ENCODE measurements around the gene CDKN2AIPNL.
"Not testable (repeated sequence)": the region's sequence is repeated elsewhere in the genome, so short reads cannot be mapped to it uniquely, and the experiment has no call there.

Gene CDKN2AIPNL

DNA sequence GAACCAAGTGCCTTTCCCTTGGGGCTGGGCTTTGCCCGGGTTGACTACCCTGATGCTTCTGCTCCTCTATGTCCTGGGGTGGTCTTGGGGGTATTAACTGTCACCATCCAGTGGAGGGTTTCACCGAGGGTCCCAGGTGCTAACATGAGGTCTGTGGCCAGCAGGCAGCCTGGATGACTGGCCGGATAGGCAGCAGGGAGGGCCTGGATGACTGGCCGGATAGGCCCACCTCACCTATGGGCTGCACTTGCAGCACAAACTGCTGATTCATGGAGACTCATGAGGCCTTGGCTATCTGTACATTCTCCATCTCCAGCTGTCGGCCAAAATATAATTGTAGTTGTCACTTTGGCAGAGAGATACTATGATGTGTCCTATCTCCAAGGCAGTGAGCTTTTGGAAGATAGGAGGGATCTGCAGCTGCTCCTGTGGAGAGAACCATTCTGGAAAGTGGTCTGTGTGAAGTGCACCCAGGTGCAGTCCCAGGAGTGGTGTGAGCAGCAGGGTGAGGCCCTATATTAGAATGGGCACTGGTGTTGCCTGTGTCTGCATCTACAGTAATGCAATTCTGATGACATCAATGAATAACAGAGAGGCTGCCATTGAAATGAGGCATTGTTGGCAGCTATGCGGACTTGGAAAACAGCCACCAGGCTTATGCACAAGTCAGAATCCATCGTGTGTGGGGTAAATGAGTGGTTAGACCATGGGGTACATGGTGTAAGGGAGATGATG lies 26.3 kb upstream of the CDKN2AIPNL start:
- DNase-seq: no peak

DNA sequence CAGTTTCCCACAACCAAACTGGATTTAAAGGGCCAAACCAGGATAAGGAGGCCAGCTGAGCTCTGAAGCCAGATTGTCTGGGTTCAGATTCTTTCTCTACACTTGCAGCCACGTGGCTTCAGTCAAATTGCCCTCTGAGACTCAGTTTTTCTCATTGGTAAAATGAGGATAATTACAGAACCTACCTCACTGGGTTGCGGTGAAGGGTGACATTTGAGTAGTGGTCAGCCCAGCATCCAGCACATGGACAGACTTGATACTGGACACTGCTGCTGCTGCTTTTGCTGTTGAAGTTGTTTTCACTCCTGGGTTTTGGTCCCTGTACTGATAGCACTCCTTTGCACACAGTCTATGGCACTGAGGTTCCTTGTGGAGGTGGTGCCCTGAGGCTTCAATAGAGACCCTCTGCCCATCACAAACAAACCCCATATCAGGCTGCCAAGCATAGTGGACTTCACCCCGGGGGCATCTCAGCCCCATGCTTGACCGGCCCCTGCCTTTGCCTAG lies 25.7 kb upstream of the CDKN2AIPNL start:
- DNase-seq: peak; percentile 34

DNA sequence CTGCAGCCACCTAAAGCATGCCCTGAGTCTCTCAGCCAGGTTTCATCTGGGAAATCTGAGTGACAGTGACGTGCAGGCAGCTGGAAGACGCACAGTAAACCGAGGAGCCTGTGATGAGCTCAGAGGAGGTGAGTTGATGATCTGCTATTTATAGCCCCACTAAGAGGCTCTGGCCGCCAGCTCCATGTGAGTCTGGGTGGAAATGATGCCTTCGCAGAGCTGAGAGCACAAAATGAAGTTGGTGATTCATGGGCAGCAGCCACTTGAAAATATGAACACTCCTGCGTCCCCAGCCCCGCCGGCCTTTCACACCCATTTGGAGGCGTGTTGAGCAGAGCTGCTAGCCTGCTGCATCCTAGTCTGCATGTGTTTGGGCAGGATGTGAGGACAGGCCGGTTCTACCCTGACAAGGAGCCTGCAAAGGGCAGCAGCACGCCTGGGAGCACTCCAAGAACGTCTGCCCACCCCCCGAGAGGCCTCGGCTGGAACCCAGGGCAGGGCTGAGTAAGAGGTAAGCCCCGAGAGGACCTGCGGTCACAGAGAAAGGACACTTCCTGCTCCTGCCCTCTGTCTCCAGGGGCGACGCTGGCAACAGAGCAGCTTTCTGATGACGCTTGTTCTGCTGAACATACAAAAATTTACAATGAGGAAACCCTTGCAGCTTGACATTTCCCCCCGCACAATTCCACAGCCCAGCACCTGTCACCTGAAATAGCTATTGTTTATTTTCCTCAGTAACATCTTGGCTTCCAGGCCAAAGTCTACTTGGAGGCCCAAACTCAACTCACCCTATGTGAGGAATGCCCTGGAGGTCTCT lies 25.1 kb upstream of the CDKN2AIPNL start:
- DNase-seq: peak; percentile 80

DNA sequence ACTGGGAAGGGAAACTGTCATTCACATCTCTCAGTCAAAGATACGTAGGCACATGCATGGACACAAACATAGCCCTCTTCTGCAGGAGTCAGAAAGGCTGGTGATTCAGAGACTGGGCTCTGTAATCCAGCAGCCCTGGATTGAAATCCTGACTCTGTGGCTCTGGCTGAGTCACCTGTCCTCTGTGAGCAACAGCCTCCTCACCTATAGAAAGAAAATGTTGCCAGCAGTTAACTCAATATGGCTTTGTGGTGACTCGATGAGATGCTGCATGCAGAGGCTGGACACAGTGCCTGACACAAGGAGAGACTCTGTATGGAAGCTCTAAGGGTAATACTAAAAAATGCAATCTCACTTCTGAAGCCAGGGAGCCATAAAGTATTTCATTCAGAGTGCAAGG lies 23.9 kb upstream of the CDKN2AIPNL start:
- no peak for DNase-seq

DNA sequence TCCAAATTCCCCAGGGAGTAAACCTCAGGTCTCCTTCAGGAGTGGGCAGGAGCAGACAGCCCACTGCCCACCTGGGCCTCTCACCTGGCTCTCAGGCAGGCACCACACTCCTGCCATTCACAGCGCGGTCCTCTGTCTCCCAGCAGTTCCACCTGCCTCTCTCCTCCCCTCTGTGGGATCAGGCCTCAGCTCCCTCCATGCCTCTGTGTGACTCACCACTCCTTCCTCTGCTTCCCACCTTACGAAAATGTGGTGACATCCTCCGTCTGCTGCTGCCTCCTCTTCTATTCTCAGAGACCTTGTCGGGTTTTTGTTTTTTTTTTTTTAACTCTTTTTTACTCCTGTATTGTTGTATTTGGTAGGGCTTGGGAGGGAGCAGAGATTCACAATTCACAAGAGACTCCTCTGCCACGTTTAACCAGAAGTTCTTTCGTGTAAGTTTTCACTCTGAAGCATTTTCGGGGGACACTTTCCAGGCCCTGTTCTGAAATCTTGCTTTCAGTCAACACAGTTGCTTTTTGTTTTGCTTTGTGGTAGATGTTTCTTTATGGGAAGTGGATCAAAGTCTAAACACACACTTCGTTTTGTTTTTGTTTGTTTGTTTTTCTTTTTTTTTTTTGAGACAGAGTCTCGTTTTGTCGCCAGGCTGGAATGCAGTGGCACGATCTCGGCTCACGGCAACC lies 21.1 kb upstream of the CDKN2AIPNL start:
- DNase-seq: no peak

DNA sequence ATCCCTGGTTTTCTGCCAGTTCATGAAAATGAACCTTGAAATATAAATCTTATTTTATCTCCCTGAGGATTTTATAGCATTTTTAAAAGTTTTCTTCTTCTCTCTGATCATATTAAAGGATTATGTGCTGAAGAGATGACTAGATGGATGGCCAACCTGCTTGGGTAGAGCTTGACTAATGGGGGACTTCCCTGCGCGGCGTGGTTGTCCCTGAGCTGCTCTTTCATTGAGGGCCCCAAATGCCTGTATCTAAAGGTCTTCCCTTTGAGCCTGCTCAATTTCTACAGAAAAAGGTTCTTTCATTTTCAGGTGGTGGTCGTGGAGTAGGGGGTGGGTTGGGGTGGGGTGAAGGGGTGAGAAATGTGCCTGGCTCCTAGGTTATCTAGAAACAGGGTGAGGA lies 20.5 kb upstream of the CDKN2AIPNL start:
- no peak for DNase-seq

DNA sequence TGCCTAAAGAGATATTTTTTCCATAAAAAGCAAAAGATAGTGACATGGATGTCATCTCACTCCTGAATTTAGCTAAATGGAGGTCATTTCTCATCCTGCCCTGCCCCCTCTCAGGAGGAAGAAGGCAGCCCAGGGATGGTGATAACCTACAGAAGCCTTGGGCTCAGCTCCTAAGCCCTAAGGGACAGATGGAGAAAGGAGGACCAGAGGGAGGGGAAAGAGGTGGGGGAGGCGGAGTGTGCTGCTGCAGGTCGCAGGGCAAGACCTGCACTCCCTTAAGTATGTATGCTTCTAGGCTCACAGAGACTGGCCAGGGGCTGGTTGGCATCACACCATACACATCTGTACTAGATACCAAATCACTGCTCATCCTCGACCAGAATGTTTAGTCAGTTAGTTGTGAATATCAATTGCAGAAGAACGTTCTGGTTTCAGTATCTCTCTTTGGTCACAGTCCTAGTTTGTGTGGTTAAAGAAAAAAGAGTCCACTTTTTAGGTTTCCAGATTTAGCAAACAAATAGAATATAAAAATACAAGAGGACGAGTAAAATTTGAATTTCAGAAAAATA lies 18.4 kb upstream of the CDKN2AIPNL start:
- no peak for DNase-seq

DNA sequence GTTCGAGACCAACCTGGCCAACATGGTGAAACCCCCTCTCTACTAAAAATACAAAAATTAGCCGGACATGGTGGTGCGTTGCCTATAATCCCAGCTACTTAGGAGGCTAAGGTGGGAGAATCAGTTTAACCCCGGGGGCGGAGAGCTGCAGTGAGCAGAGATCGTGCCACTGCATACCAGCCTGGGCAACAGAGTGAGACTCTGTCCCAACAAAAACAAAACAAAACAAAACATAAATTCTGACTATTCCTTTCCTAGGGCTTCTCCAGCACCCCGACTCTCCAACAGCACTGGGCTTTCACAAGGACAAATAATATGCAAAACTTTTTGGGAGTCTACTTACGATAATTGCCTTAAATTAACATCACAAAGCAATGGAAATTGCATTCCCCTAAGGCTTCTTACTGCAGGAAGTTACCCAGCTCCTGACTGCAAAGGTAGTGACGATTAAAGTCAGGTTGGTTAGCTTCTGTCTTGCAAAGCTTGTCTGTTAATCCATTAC lies 15.9 kb upstream of the CDKN2AIPNL start:
- DNase-seq: no peak

DNA sequence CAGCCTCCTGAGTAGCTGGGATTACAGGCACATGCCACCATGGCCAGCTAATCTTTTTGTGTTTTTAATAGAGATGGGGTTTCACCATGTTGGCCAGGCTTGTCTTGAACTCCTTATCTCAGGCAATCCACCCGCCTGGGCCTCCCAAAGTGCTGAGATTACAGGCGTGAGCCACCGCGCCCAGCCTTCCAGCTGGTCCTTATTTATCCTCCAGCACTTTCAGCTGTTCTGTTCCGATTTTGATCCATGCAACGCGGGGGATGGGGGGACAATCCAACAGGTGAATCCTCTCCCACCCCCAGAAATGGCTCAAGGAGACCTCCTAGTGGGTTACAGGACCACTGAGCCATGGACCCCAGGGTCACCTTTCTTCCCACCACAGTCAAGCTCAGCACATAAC lies 14.7 kb upstream of the CDKN2AIPNL start:
- DNase-seq: no peak

DNA sequence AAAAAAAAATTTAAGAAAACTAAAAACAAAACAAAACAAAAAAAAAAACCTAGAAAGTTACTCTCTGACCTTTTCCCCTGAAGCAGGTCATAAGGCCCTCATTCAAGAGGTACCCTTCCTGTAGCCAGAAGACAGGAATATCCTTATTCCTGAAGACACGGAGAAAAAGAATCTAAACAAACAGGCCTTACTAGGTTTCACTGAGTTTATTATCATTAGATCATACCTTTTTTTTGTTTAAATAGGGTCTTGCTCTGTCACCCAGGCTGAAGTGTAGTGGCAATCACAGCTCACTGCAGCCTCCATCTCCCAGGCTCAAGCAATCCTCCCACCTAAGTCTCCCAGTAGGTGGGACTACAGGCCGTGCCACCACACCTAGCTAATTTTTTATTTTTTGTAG lies 11.7 kb upstream of the CDKN2AIPNL start:
- DNase-seq: no peak

DNA sequence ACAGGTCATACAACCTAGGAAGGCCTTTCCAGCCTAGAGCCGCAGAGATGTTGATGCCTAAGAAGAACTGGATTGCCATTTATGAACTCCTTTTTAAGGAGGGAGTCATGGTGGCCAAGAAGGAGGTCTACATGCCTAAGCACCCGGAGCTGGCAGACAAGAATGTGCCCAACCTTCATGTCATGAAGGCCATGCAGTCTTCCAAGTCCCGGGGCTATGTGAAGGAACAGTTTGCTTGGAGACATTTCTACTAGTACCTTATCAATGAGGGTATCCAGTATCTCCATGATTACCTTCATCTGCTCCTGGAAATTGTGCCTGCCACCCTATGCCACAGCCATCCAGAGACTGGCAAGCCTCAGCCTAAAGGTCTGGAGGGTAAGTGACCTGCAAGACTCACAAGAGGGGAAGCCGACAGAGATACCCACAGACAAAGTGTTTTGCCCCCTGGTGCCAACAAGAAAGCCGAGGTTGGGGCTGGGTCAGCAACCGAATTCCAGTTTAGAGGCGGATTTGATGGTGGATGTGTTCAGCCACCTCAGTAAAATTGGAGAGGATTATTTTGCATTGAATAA lies 11.2 kb upstream of the CDKN2AIPNL start:
- DNase-seq: no peak

DNA sequence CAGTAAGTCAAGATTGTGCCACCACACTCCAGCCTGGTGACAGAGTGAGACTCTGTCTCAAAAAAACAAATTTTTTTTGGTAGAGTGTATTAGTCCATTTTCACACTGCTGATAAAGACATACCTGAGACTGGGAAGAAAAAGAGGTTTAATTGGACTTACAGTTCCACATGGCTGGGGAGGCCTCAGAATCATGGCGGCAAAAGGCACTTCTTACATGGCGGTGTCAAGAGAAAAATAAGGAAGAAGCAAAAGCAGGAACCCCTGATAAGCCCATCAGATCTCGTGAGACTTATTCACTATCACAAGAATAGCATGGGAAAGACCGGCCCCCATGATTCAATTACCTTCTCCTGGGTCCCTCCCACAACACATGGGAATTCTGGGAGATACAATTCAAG lies 9.4 kb upstream of the CDKN2AIPNL start:
- not testable (repeated sequence) for DNase-seq

DNA sequence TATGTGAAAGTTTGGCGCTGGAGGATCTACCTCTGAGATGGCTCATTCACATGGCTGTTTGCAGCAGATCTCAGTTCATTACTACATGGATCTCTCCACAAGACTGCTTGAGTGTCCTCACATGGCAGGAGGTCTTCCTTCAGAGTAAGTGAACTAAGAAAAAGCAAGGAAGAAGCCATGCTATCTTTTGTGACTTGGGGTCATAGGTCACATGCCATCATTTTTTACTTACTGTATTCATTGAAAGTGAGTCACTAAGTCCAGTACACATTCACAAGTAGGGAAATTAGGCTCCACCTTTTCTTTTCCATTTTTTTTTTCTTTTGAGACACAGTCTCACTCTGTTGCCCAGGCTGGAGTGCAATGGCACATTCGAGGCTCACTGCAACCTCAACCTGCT lies 8.7 kb upstream of the CDKN2AIPNL start:
- no peak for DNase-seq

DNA sequence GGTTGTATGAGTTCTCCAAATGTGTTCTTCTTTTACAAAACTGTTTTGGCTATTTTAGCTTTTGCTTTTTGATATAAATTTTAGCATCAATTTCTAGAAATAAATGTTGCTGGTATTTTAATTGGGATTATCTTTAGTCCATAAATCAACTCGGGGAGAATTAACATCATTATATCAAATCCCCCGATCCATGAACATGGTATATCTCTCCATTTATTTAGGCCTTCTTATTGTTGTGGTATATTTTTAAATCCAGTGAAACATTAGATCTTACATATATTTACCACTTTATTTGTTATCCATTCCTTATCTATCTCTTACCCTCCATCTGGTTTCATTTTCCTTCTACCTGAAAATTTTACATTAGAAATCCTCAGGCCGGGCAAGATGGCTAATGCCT lies 7.3 kb upstream of the CDKN2AIPNL start:
- no peak for DNase-seq

DNA sequence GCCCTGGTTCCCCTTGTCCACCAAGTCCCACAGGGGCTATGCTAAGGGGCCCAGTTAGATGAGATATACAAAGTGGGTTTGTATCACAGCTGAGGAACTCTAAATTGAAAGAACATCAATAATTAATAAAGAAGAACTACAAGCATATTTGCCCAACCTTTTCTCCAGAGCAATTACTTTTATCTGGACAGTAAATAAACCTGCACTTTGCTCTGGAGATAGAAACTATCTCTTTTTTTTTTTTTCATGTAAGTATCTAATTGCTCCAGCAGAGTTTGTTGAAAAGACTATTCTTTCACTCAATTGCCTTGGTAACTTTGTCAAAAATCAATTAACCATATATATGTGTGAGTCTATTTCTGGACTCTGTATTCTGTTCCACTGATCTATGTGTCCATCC lies 6.0 kb upstream of the CDKN2AIPNL start:
- no peak for DNase-seq

DNA sequence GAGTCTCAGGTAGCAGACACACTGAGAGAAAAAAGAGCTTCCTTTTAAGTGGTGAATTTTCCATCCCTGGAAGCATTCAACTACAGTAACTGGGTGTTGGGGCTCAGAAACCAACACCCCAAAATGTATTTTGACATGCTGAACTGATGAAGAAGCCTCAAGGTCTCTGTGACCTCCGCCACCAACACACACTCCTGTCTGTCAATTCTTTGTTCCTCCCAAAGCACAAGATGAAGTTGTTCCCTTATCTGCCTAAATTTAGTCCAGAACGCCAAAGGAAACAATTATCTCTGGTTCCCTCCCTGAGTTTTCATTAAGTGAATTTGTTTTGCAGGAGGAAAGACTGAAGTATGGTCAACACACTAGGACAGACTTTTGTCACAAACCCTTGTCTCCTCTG lies 1.4 kb upstream of the CDKN2AIPNL start:
- DNase-seq: no peak

DNA sequence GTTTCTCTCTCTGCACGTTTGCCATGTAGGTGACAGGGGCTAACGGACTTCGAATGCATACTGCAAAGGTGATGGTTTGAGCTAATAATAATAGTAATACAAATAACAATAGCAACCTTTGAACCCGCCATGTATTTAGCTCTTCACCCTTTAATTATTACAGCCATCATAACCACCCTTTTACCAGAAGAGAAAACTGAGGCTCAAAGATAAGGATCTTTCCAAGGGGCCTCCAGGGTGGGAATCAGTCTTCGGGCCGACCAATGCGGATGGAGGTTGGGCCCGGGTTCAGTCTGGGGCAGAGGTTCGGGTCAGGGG lies 494 bp downstream of the CDKN2AIPNL start:
- no peak for DNase-seq

DNA sequence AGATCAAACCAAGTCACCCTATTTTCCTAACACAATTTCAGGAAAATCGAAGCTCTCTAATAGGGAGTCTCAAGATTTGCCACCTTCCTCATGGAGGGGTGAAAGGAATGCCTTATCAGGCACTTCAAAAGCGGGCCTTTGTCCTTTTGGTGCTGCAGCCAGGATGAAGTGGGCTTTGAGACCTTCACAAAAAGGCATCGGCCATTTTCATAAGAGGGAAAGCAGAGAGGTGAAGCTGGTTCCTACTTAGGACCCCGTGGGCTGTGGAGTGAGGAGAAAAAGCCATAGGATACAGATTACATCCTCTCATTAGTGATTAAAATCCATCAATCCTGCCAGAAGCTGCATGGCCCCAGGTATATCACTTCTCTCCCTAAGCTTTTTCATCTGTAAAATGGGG lies 859 bp downstream of the CDKN2AIPNL start:
- no peak for DNase-seq

DNA sequence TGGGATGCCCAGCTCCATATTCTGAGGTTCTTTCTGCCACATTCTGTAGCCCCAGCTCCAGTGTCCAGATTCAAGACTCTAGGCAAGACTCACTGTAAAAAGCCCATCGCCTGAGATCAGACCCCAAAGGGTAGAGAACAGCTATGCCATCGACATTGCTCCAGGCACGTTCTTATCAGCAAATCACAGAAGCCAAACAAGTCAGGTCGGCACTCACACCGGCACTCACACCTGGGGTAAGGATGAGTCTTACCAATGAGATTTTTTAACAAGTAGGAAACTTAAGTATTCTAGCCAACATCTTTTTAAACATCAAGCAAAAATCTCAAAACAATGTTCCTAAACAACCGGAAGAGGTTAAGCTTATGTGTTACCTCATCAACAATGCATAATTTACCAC lies 2.4 kb downstream of the CDKN2AIPNL start:
- DNase-seq: no peak

DNA sequence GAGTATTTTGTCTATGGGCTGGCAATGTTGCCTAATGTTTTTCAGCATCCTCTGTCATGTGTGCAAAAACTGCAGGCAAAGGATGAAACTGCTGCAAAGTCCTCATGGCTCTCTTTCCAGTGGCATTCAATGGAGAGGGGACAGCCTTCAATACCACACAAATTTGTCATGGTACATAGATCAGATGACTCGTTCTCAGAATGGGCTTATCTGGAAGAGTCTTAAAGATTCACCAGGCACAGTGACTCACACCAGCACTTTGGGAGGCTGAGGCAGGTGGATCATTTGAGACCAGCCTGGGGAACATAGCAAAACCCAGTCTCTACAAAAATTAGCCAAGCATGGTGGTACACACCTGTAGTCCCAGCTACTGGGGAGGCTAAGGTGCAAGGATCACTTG lies 5.3 kb downstream of the CDKN2AIPNL start:
- no peak for DNase-seq

DNA sequence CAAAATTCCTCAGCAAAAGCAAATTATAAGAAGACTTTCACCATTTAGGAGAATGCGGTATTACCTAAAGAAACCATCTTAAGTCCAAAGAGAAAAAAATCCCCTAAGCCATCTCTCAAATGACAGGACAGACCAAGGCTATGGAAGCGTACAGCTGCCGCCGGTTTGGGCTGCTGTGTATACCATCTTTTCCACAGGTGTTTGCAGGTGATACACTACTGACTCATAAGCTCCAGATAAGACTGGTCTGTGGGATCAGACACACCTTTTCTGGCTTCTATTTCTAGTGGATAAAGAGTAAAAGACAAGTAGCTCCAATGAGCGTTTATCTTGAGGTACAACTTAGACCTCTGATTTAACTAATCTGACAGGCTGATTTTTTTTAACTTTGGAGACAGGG lies 7.7 kb downstream of the CDKN2AIPNL start:
- DNase-seq: no peak

DNA sequence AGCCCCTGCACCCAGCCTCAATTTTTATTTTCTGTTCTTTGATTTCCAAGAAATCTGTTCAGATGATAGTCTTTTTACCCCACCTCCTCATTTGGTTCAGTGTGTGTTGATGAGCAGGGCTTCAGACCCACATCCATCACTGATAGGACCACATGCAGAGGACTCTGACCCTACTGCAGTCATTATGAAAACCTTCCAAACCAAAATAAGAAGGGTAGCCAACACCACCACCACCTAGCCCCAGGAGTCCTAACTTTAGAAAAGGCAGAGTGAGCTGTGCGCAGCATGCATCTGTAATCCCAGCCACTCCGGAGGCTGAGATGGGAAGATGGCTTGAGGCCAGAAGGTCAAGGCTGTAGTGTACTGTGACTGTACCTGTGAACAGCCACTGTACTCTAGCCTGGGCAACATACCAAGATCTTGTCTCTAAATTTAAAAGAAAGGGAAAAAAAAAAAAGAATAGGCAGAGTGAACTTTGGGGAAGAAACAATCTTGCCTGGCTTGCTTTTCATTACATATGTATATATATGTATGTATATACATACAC lies 13.0 kb downstream of the CDKN2AIPNL start:
- DNase-seq: no peak

DNA sequence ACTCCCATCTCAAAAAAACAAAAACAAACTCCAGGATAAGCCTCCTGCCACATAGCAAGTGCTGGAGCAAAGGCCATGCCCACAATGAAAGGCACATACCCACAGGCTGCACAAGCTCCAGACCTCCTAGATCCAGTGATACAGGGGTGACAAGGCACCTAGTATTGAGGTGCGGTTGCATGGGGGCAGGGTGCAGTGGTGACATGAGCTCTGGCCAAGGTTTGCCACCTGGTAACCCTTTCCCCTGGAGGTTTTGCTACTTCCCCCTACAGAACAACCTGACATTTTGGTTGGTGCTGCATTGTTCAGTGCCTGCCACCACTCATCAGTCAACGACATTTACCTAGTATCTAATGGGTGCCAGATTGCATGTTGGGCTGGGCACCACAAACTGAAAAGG lies 14.5 kb downstream of the CDKN2AIPNL start:
- DNase-seq: no peak
